HepG2 (cell line): ENCODE data around the gene TEC. TPM values are rescaled to one million over a fixed set of nuclear protein-coding genes. Genes with fewer than 3 reads are reported as not detected.

ENCODE experiments used
- ATAC-seq: fragments of 200-7000 bp; cut with Tn5 transposase; 3 replicates; pipeline ENCODE4 v1.9.1; 2020; ENCODE audit warnings: mild to moderate bottlenecking, moderate library complexity
- BruUV-seq: library from RNA; stranded (reverse); fragments of 400-500 nt; replicated peaks from 2 replicates; lab custom pipeline; 2021; lab: Mats Ljungman, UMichigan
- CTCF ChIA-PET: fragments of 300-600 bp; formaldehyde crosslinking; extraction: SDS; loops from one replicate; lab custom pipeline; 2021; ENCODE audit warnings: low total read pairs, inconsistent platforms, low intra/inter-chr PET ratio; lab: Yijun Ruan, JAX
- POLR2A ChIA-PET: fragments of 350-600 bp; sonication (Branson Sonifier 250); formaldehyde crosslinking; loops from one replicate; lab custom pipeline; 2020; ENCODE audit warnings: antibody characterized with exemption, inconsistent platforms; lab: Yijun Ruan, JAX
- DNase-seq: peaks from one replicate; pipeline ENCODE4 v3.0.0-alpha.2; 2015; ENCODE audit warnings: low spot score
- FAIRE-seq: peaks from 3 replicates; lab custom pipeline; 2011; peaks lifted over from hg19 to GRCh38; lab: Jason Lieb, UNC
- H2AFZ ChIP-seq: one replicate; pipeline ENCODE4 v1.6.1; 2011; ENCODE audit warnings: low read length, inconsistent platforms
- H3K27ac ChIP-seq: fragments of 300-600 bp; 3 replicates; pipeline ENCODE4 v1.8.0; 2011; ENCODE audit warnings: mixed run types, mild to moderate bottlenecking, mixed read lengths, low read length, inconsistent platforms; ENCODE audit not compliant: insufficient read depth; ENCODE audit errors: extremely low read length
- H3K27me3 ChIP-seq, 2 experiments: fragments of 200-600 bp in 1 of 2; 2 replicates in 1 of 2; 3 replicates in 1 of 2; pipeline versions ENCODE4 v1.6.0 to v1.8.0; 2011; ENCODE audit warnings: low read length in 2 of 2, mild to moderate bottlenecking in 2 of 2, moderate library complexity in 2 of 2, inconsistent platforms in 1 of 2; ENCODE audit not compliant: insufficient read depth in 2 of 2, control insufficient read depth in 1 of 2
- H3K36me3 ChIP-seq, 2 experiments: fragments of 200-600 bp in 1 of 2; replicated peaks in 1 of 2; 2 replicates in 1 of 2; 3 replicates in 1 of 2; pipeline versions ENCODE4 v1.5.1 to v1.8.0; 2011; ENCODE audit warnings: low read length in 2 of 2, inconsistent platforms in 1 of 2; ENCODE audit not compliant: insufficient read depth in 2 of 2, control insufficient read depth in 1 of 2
- H3K4me1 ChIP-seq: 2 replicates; pipeline ENCODE4 v1.5.1; 2012; ENCODE audit warnings: low read length, inconsistent platforms; ENCODE audit not compliant: insufficient read depth
- H3K4me2 ChIP-seq: 2 replicates; pipeline ENCODE4 v1.6.0; 2011; ENCODE audit warnings: low read depth, low read length, inconsistent platforms
- H3K4me3 ChIP-seq, 3 experiments: fragments of 200-600 bp in 1 of 3; sonication (generic), shearing (Covaris generic) in 1 of 3; replicated peaks in 1 of 3; 2 replicates each; pipeline ENCODE4 v1.5.1; 2011 to 2016; ENCODE audit warnings: low read length in 3 of 3, inconsistent platforms in 2 of 3, low read depth in 2 of 3, mild to moderate bottlenecking in 2 of 3, control low read depth in 1 of 3, mixed read lengths in 1 of 3; ENCODE audit not compliant: insufficient read depth in 1 of 3
- H3K79me2 ChIP-seq: one replicate; pipeline ENCODE4 v1.6.1; 2011; ENCODE audit warnings: low read length, inconsistent platforms; ENCODE audit not compliant: insufficient read depth
- H3K9ac ChIP-seq: 2 replicates; pipeline ENCODE4 v1.6.0; 2011; ENCODE audit warnings: mild to moderate bottlenecking, low read depth, low read length, inconsistent platforms; ENCODE audit not compliant: insufficient read depth
- H3K9me3 ChIP-seq: 2 replicates; pipeline ENCODE4 v1.5.1; 2012; ENCODE audit warnings: mild to moderate bottlenecking, low read length
- H4K20me1 ChIP-seq: 2 replicates; pipeline ENCODE4 v1.6.0; 2011; ENCODE audit warnings: inconsistent platforms, mild to moderate bottlenecking, low read length, moderate library complexity; ENCODE audit not compliant: insufficient read depth
- DZIP1 ChIP-seq: sonication (generic); formaldehyde crosslinking; IDR thresholded peaks from 2 replicates; pipeline ENCODE4 v1.5.0; 2020; ENCODE audit warnings: mild to moderate bottlenecking, missing genetic modification reagents
- HNF4A ChIP-seq: sonication (generic); formaldehyde crosslinking; IDR thresholded peaks from 2 replicates; pipeline ENCODE4 v1.4.0; 2020; ENCODE audit warnings: missing genetic modification reagents
- KAT2B ChIP-seq: fragments of 150-350 bp; IDR thresholded peaks from 2 replicates; pipeline ENCODE4 v1.6.1; 2014; ENCODE audit warnings: low read depth, low read length, borderline replicate concordance
- MXI1 ChIP-seq: IDR thresholded peaks from 3 replicates; pipeline ENCODE4 v1.6.1; 2012; ENCODE audit warnings: low read depth, low read length, inconsistent platforms, borderline replicate concordance
- MYC ChIP-seq: sonication (generic); formaldehyde crosslinking; IDR thresholded peaks from 2 replicates; pipeline ENCODE4 v1.9.0; 2021; ENCODE audit warnings: missing genetic modification reagents, borderline replicate concordance
- NR2C2 ChIP-seq: sonication (generic); formaldehyde crosslinking; IDR thresholded peaks from 2 replicates; pipeline ENCODE4 v1.4.0; 2020; ENCODE audit warnings: missing genetic modification reagents, mild to moderate bottlenecking, moderate library complexity, borderline replicate concordance
- RFX3 ChIP-seq: IDR thresholded peaks from 2 replicates; pipeline ENCODE4 v1.6.1; 2016; ENCODE audit warnings: missing biosample characterization, missing genetic modification reagents
- RFXAP ChIP-seq: sonication (generic); formaldehyde crosslinking; IDR thresholded peaks from 2 replicates; pipeline ENCODE4 v1.4.0; 2020; ENCODE audit warnings: missing genetic modification reagents, borderline replicate concordance
- ZNF234 ChIP-seq: sonication (generic); formaldehyde crosslinking; conservative IDR thresholded peaks from 2 replicates; pipeline ENCODE4 v1.5.1; 2020; ENCODE audit warnings: mild to moderate bottlenecking, missing genetic modification reagents
- ZNF451 ChIP-seq: sonication (generic); formaldehyde crosslinking; IDR thresholded peaks from 2 replicates; pipeline ENCODE4 v1.5.0; 2020; ENCODE audit warnings: mild to moderate bottlenecking, missing genetic modification reagents
- ZNF546 ChIP-seq: sonication (generic); formaldehyde crosslinking; conservative IDR thresholded peaks from 2 replicates; pipeline ENCODE4 v1.8.1; 2023; ENCODE audit warnings: mild to moderate bottlenecking, missing genetic modification reagents
- ZNF558 ChIP-seq: sonication (generic); formaldehyde crosslinking; IDR thresholded peaks from 2 replicates; pipeline ENCODE4 v1.9.0; 2022; ENCODE audit warnings: mild to moderate bottlenecking, missing genetic modification reagents, borderline replicate concordance
- ZNF574 ChIP-seq: sonication (generic); formaldehyde crosslinking; IDR thresholded peaks from 2 replicates; pipeline ENCODE4 v1.4.0; 2020; ENCODE audit warnings: missing genetic modification reagents
- ZNF652 ChIP-seq: IDR thresholded peaks from 2 replicates; pipeline ENCODE4 v1.6.1; 2016; ENCODE audit warnings: low read depth, borderline replicate concordance
- ZNF737 ChIP-seq: sonication (generic); formaldehyde crosslinking; IDR thresholded peaks from 2 replicates; pipeline ENCODE4 v1.5.0; 2020; ENCODE audit warnings: missing genetic modification reagents, mild to moderate bottlenecking, borderline replicate concordance
- ZSCAN30 ChIP-seq: sonication (generic); formaldehyde crosslinking; IDR thresholded peaks from 2 replicates; pipeline ENCODE4 v1.5.0; 2020; ENCODE audit warnings: mild to moderate bottlenecking, missing genetic modification reagents
- WGBS: methylation state at CpG from one replicate; pipeline ENCODE4 v1.1.6; 2017; ENCODE audit warnings: low lambda C conversion rate; 5-methylcytosine and 5-hydroxymethylcytosine counted together
- in situ Hi-C: cut with HindIII; loops from 2 replicates; pipeline ENCODE4 v1.10.0; 2017; ENCODE audit warnings: low pct_unique_long_range_greater_than_20kb; ENCODE audit not compliant: extremely low pct_ligation_motif_present
- intact Hi-C: fragments of 100-400 bp; cut with micrococcal nuclease; formaldehyde crosslinking; loops from one replicate; pipeline ENCODE4 v1.10.0; 2022; ENCODE audit not compliant: unreplicated experiment
- polyA plus RNA-seq, 8 experiments: library from polyadenylated mRNA; depleted of rRNA in 3 of 8; stranded (reverse) in 7 of 8; unstranded in 1 of 8; fragments of >200 nt; fragmentation: Illumina TruSeq in 4 of 8; extraction: Trizol in 4 of 8; gene quantifications; 2 replicates each; pipeline versions ENCODE4 v1.2.1 to v1.2.3, GENCODE V29; 2011 to 2016; ENCODE audit warnings: low read depth in 4 of 8, missing spikeins in 1 of 8, mixed read lengths in 1 of 8; ENCODE audit not compliant: insufficient read depth in 1 of 8
- total RNA-seq, 5 experiments: library from RNA; depleted of rRNA; stranded (reverse); fragments of >200 nt; fragmentation: Illumina TruSeq; extraction: Trizol; gene quantifications; 2 replicates each; pipeline ENCODE4 v1.2.3, GENCODE V29; 2016; ENCODE audit warnings: low read depth in 1 of 5

The TEC gene
- total and polyA plus RNA-seq, 2 of the 13 experiments (the other 11 are each of a cell fraction or from before 2014, with no cell fraction given): 0.05 to 0.20 TPM

- no peaks in the 10 kb centered on the region for H3K27me3 ChIP-seq
- H3K9me3 ChIP-seq: no peaks in the 10 kb centered on the region
- H2AFZ ChIP-seq: no peak overlapping the region
- in situ Hi-C loops: no loop called here
- DNase-seq: no peak
- intact Hi-C loops: no loop called here
- no peak for ATAC-seq
- H3K79me2 ChIP-seq: no peaks in the 10 kb centered on the region
- WGBS: 48% methylated on average over 3 of the region's 3 CpGs
- ChIA-PET POLR2A (no interaction called here), CTCF (no interaction called here)
- no TSS peak for BruUV-seq
- H3K4me3 ChIP-seq: no peak overlapping the region
- no peak overlapping the region for H3K9ac ChIP-seq
- no peaks in the 10 kb centered on the region for H3K4me1 ChIP-seq
- TF ChIP-seq MXI1: no peak
- no peak for TF ChIP-seq NR2C2 (CRISPR knock-in tag)
- TF ChIP-seq ZNF574 (CRISPR knock-in tag): no peak
- no peak for TF ChIP-seq ZNF234
- no peak for TF ChIP-seq ZNF652
- no peak for TF ChIP-seq ZNF546 (CRISPR knock-in tag)
- TF ChIP-seq HNF4A (CRISPR knock-in tag): no peak
- no peak for TF ChIP-seq ZNF737 (CRISPR knock-in tag)
- TF ChIP-seq RFX3 (CRISPR knock-in tag): no peak
- no peak for TF ChIP-seq MYC (CRISPR knock-in tag)
- TF ChIP-seq RFXAP: no peak
- TF ChIP-seq DZIP1 (CRISPR knock-in tag): no peak
- no peak for TF ChIP-seq ZNF451 (CRISPR knock-in tag)
- no peak for TF ChIP-seq KAT2B
- no peak for TF ChIP-seq ZSCAN30
- no peak for TF ChIP-seq ZNF558 (CRISPR knock-in tag)
- TF ChIP-seq, all 625 proteins: peak for 0
- Histone ChIP-seq H3K27ac (no peak overlapping the region), H4K20me1 (no peaks in the 10 kb centered on the region), H3K36me3 (no peaks in the 10 kb centered on the region), H3K4me2 (no peak overlapping the region)
- no peak for FAIRE-seq
Measured at GRCh38 chr4:48203819-48204218, 65.8 kb downstream of the TEC start.
